ENCODE results near the gene TMEM164.

- TF ChIP-seq CEBPB (IDR thresholded peaks at IDR 0.05; ENCODE audit: borderline replicate concordance in 1 of 2, low read depth in 2 of 2, low read length in 2 of 2) (no peak), POLR2AphosphoS2 (IDR thresholded peaks at IDR 0.05; ENCODE audit: low read depth, low read length) (no peak), SIX5 (IDR thresholded peaks at IDR 0.05; ENCODE audit: low read depth, low read length, severe bottlenecking) (no peak), RAD21 (IDR thresholded peaks at IDR 0.05; ENCODE audit: insufficient read depth, low read depth, low read length) (no peak), EZH2 (IDR thresholded peaks at IDR 0.05; ENCODE audit: borderline replicate concordance, control insufficient read depth, low read depth, low read length) (no peak)
Observed at GRCh38 chrX:110008011-110008635, 5.2 kb downstream of the TMEM164 start.

All from GM12878 (cell line).